Neural progenitor cell (in vitro differentiated cells): Measurements from ENCODE around the gene RHBDD1.

Experiments
- CTCF ChIP-seq: fragments of 200-600 bp; sonication (generic); IDR thresholded peaks from 2 replicates; pipeline ENCODE4 v1.5.1; 2017; ENCODE audit warnings: antibody characterized with exemption, mild to moderate bottlenecking
- EZH2 ChIP-seq: fragments of 200-600 bp; sonication (generic); IDR thresholded peaks from 2 replicates; pipeline ENCODE4 v1.6.1; 2017; ENCODE audit warnings: antibody characterized with exemption, mild to moderate bottlenecking, moderate library complexity
- EZH2phosphoT487 ChIP-seq: fragments of 200-600 bp; sonication (generic); IDR thresholded peaks from 2 replicates; pipeline ENCODE4 v1.6.1; 2017; ENCODE audit warnings: antibody characterized with exemption

DNA sequence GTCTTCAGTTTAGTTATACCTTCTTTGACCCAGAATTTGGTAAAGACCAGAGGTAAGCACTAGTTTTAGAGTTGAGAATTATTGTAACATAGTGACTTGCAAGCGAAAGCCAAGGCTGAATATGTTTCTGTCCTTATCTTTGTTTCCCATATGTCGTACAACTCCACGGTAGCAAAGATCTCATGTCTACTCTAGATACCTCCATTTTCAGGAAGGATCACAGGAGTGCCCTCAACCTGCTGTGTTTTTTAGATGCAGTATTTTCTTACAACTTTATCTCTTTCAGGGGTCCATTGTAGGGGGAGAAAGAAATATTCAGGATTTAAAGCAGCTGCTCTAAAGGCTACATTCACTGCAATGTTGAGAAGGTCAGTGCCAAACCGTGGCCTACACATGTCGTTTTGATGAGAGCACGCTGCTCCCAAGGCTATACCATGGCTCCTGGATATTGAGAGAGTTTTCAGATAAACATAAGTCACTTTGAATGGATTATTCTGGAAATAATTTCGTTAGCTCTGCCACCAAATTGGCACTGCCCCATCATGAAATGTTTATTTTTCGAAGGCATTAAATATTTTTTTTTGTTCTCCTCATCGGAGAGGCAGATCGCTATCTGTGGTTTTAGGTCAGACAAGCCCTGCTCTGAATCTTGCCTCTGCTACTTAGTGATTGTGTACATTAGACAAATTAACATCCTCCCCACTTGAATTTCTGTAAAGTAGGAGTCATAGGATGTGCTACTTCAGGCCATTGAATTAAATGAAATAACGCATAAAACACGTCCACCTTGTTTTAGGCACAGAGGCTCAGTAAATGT is 2.1 kb downstream of the RHBDD1 start:
- TF ChIP-seq CTCF (no peak), EZH2phosphoT487 (no peak), EZH2 (no peak)
